Upper lobe of left lung (tissue), 6 donors: Measurements from ENCODE around the gene TMEM92. TPM values are rescaled to one million over a fixed set of nuclear protein-coding genes. Genes with fewer than 3 reads are reported as not detected.

Source experiments
- ATAC-seq, 2 donors: fragments of 200-7000 bp; cut with Tn5 transposase; one replicate each; pipeline ENCODE4 v1.9.1; 2022; ENCODE audit warnings: mild to moderate bottlenecking in 2 of 2, moderate library complexity in 2 of 2; ENCODE audit not compliant: low FRiP score in 2 of 2
- DNase-seq, 2 donors: peaks; one replicate each; pipeline ENCODE4 v3.0.0-alpha.2; 2019 to 2020
- H3K27ac ChIP-seq, 4 donors: fragments of 200-600 bp; sonication (generic); one replicate each; pipeline ENCODE4 v1.5.1; 2016 to 2019
- H3K27me3 ChIP-seq, 4 donors: fragments of 200-600 bp; sonication (generic); one replicate each; pipeline ENCODE4 v1.5.1; 2017 to 2019
- H3K36me3 ChIP-seq, 4 donors: fragments of 200-600 bp; sonication (generic); one replicate each; pipeline ENCODE4 v1.5.1; 2016 to 2019
- H3K4me1 ChIP-seq, 4 donors: fragments of 200-600 bp; sonication (generic); one replicate each; pipeline ENCODE4 v1.5.1; 2018 to 2019
- H3K4me3 ChIP-seq, 4 donors: fragments of 200-600 bp; sonication (generic); one replicate each; pipeline ENCODE4 v1.5.1; 2017 to 2019; ENCODE audit warnings: mild to moderate bottlenecking in 2 of 4, moderate library complexity in 1 of 4
- H3K9me3 ChIP-seq, 4 donors: fragments of 200-600 bp; sonication (generic); one replicate each; pipeline ENCODE4 v1.5.1; 2018 to 2019
- CTCF ChIP-seq, 6 experiments: fragments of 450-650 bp in 4 of 6; fragments of 200-600 bp in 2 of 6; sonication (generic) in 2 of 6; IDR thresholded peaks; one replicate each; pipeline ENCODE4 v1.5.1; 2016 to 2019; ENCODE audit warnings: antibody characterized with exemption in 6 of 6
- EP300 ChIP-seq, 4 donors: sonication (generic); formaldehyde crosslinking; IDR thresholded peaks; one replicate each; pipeline ENCODE4 v1.5.1; 2017; ENCODE audit warnings: antibody characterized with exemption in 4 of 4, control low read depth in 2 of 4
- POLR2A ChIP-seq, 4 donors: fragments of 450-650 bp; IDR thresholded peaks; one replicate each; pipeline ENCODE4 v1.5.1; 2016 to 2017; ENCODE audit warnings: antibody characterized with exemption in 4 of 4, mild to moderate bottlenecking in 2 of 4
- POLR2AphosphoS5 ChIP-seq, 2 donors: sonication (generic); formaldehyde crosslinking; IDR thresholded peaks; one replicate each; pipeline ENCODE4 v1.5.1; 2017; ENCODE audit warnings: antibody characterized with exemption in 2 of 2
- WGBS, 2 donors: methylation state at CpG; one replicate each; pipeline ENCODE4 v1.1.5; 2017 to 2018; 5-methylcytosine and 5-hydroxymethylcytosine counted together
- total RNA-seq, 6 donors: library from RNA; depleted of rRNA in 4 of 6; stranded (reverse); fragments of >200 nt in 4 of 6; gene quantifications; one replicate each; pipeline versions ENCODE4 v1.1.0 to v1.2.1, GENCODE V29; 2016 to 2021
- donor health status: DM: no; HTN: no; CAD: no; lungs with moderate emphysema.
- donor health status: DM: no; HTN: yes; CAD: no; lungs with severe emphysema.

Gene TMEM92
- total RNA-seq, 6 donors from 2014 or later = 1.3 to 15.7 (median 3.8) TPM

- Histone ChIP-seq H3K36me3 (no peaks in the 10 kb centered on the region), H3K4me1 (peaks cover 5 to 14% (median 10%) of the 10 kb centered on the region in 4 donors), H3K27ac (no peak overlapping the region), H3K4me3 (no peak overlapping the region), H3K27me3 (no peaks in the 10 kb centered on the region), H3K9me3 (no peaks in the 10 kb centered on the region)
- DNase-seq (no peak), ATAC-seq (no peak)
- no peak for TF ChIP-seq POLR2A (IDR thresholded peaks at IDR 0.05)
- TF ChIP-seq CTCF (IDR thresholded peaks at IDR 0.05) = no peak
- no peak for TF ChIP-seq POLR2AphosphoS5 (IDR thresholded peaks at IDR 0.05)
- no peak for TF ChIP-seq EP300 (IDR thresholded peaks at IDR 0.05)
- WGBS, 2 donors = 88 to 97% methylated on average over 4 of the region's 4 CpGs
These were observed 33.4 kb downstream of the TMEM92 start for GRCh38 chr17:50307654-50308053.

GRCh38 chr17:50308666-50309065 lies 34.4 kb downstream of the TMEM92 start:
- Histone ChIP-seq H3K4me1 (peaks cover 5 to 14% (median 10%) of the 10 kb centered on the region in 4 donors), H3K4me3 (no peak overlapping the region), H3K27me3 (no peaks in the 10 kb centered on the region), H3K27ac (no peak overlapping the region), H3K9me3 (no peaks in the 10 kb centered on the region), H3K36me3 (no peaks in the 10 kb centered on the region)
- 90 to 94% methylated on average over 4 of the region's 4 CpGs for WGBS, 2 donors
- TF ChIP-seq POLR2A (IDR thresholded peaks at IDR 0.05) = no peak
- no peak for TF ChIP-seq CTCF (IDR thresholded peaks at IDR 0.05)
- no peak for TF ChIP-seq EP300 (IDR thresholded peaks at IDR 0.05)
- no peak for TF ChIP-seq POLR2AphosphoS5 (IDR thresholded peaks at IDR 0.05)
- ATAC-seq (no peak), DNase-seq (no peak)

GRCh38 chr17:50310455-50311111 lies 36.3 kb downstream of the TMEM92 start:
- H3K27me3 ChIP-seq = no peaks in the 10 kb centered on the region
- no peaks in the 10 kb centered on the region for H3K36me3 ChIP-seq
- H3K4me1 ChIP-seq = no peaks in the 10 kb centered on the region
- H3K27ac ChIP-seq = no peak overlapping the region
- WGBS, 2 donors = 62 to 65% methylated on average over 3 of the region's 3 CpGs
- H3K4me3 ChIP-seq = no peak overlapping the region
- H3K9me3 ChIP-seq = no peaks in the 10 kb centered on the region
- TF ChIP-seq POLR2AphosphoS5 (IDR thresholded peaks at IDR 0.05) (no peak), EP300 (IDR thresholded peaks at IDR 0.05) (no peak), POLR2A (IDR thresholded peaks at IDR 0.05) (no peak), CTCF (IDR thresholded peaks at IDR 0.05) (no peak)
- DNase-seq (no peak), ATAC-seq (no peak)

GRCh38 chr17:50311112-50311460 lies 36.8 kb downstream of the TMEM92 start:
- Histone ChIP-seq H3K27me3 (no peaks in the 10 kb centered on the region), H3K4me1 (no peaks in the 10 kb centered on the region), H3K36me3 (no peaks in the 10 kb centered on the region), H3K27ac (no peak overlapping the region), H3K9me3 (no peaks in the 10 kb centered on the region), H3K4me3 (no peak overlapping the region)
- DNase-seq (no peak), ATAC-seq (no peak)
- no peak for TF ChIP-seq POLR2A (IDR thresholded peaks at IDR 0.05)
- WGBS, 2 donors = 55 to 59% methylated on average over 1 of the region's 1 CpG

- H3K9me3 ChIP-seq = no peaks in the 10 kb centered on the region
- no peak for DNase-seq
- no peaks in the 10 kb centered on the region for H3K4me1 ChIP-seq
- ATAC-seq = no peak
- H3K4me3 ChIP-seq = no peak overlapping the region
- no peak overlapping the region for H3K27ac ChIP-seq
- H3K27me3 ChIP-seq = no peaks in the 10 kb centered on the region
- no peak for TF ChIP-seq EP300 (IDR thresholded peaks at IDR 0.05)
- no peak for TF ChIP-seq POLR2AphosphoS5 (IDR thresholded peaks at IDR 0.05)
- no peak for TF ChIP-seq CTCF (IDR thresholded peaks at IDR 0.05)
- no peak for TF ChIP-seq POLR2A (IDR thresholded peaks at IDR 0.05)
- H3K36me3 ChIP-seq = no peaks in the 10 kb centered on the region
- WGBS, 2 donors = 84 to 92% methylated on average over 3 to 4 of the region's 4 CpGs
These were observed 37.2 kb downstream of the TMEM92 start for GRCh38 chr17:50311483-50311882.
